ENCODE data around the gene CDK14. TPM values are rescaled to one million over a fixed set of nuclear protein-coding genes. Genes with fewer than 3 reads are reported as not detected.

Gene CDK14
- total and polyA plus RNA-seq, 2 of the 8 experiments (the other 6 are each of a cell fraction or from before 2014, with no cell fraction given) = 5.5 to 47.3 TPM

DNA sequence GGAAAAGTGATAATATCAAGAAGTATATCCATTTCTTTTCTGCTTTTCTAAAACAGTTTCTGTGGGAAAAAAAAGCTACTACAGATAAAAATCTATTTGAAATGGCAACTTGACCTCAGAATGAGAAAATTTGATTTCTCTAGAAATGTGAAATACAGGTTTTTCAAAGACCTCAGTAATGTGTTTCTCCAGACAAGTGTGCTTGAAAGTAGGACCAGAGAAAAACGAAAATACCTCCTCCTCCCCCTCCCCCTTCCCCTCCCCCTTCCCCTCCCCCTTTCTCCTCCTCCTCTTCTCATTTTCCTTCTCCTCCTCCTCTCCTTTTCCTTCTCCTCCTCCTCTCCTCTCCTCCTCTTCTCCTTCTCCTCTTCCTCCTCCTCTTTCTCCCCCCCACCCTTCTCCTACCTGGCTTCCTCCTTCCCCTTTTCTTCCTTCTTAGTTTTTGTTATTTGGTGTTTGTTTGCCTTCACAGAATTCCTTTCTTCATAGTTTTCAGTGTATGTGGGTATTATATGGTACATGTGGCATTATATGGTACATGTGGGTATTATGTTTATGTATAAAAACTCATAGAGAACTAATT, 179.4 kb downstream of the CDK14 start:
- no peak overlapping the region for H3K23ac ChIP-seq (ENCODE audit: insufficient read length)
- H2BK20ac ChIP-seq (ENCODE audit: low read length) = no peak overlapping the region
- no peak overlapping the region for H2BK15ac ChIP-seq (ENCODE audit: low read length)
- no peak overlapping the region for H3K4ac ChIP-seq (replicated peaks; ENCODE audit: insufficient read length, low read depth, low read length)
- no peak overlapping the region for H3K4me3 ChIP-seq (ENCODE audit: extremely low read depth in 1 of 4, insufficient read depth in 2 of 4, low read depth in 3 of 4, low read length in 4 of 4)
- H3K23me2 ChIP-seq (ENCODE audit: low read depth, low read length) = no peaks in the 10 kb centered on the region
- no peaks in the 10 kb centered on the region for H3K27me3 ChIP-seq (replicated peaks in 1 of 4; ENCODE audit: control insufficient read depth in 3 of 4, extremely low read depth in 1 of 4, insufficient read depth in 3 of 4, low read length in 3 of 4)
- H2AK5ac ChIP-seq (ENCODE audit: low read depth, low read length) = no peak overlapping the region
- H3K4me2 ChIP-seq (ENCODE audit: insufficient read depth in 1 of 2, low read depth in 2 of 2, low read length in 2 of 2) = no peak overlapping the region
- H3K18ac ChIP-seq (ENCODE audit: extremely low read depth, low read length) = no peak overlapping the region
- CTCF ChIA-PET (ENCODE audit: partially characterized antibody) = no interaction called here
- H3K4me1 ChIP-seq (replicated peaks in 1 of 4; ENCODE audit: control insufficient read depth in 3 of 4, insufficient read depth in 4 of 4, low read length in 3 of 4) = no peaks in the 10 kb centered on the region
- H4K20me1 ChIP-seq (replicated peaks in 1 of 2; ENCODE audit: control insufficient read depth in 1 of 2, insufficient read depth in 2 of 2, low read length in 2 of 2) = no peaks in the 10 kb centered on the region
- no peak overlapping the region for H3K27ac ChIP-seq (ENCODE audit: low read depth, low read length)
- DNase-seq (ENCODE audit: low read depth in 1 of 2, low spot score in 2 of 2) = no peak
- H4K8ac ChIP-seq (ENCODE audit: extremely low read depth, insufficient read depth, low read length) = no peak overlapping the region
- H2AFZ ChIP-seq (ENCODE audit: low read length) = no peak overlapping the region
- H2BK5ac ChIP-seq (ENCODE audit: low read depth, low read length) = no peak overlapping the region
- H3K9me3 ChIP-seq (ENCODE audit: insufficient read depth in 2 of 2, low read depth in 1 of 2, low read length in 1 of 2) = no peaks in the 10 kb centered on the region
- H4K91ac ChIP-seq (replicated peaks; ENCODE audit: insufficient read length, low read length) = no peak overlapping the region
- no peaks in the 10 kb centered on the region for H3K36me3 ChIP-seq (ENCODE audit: control insufficient read depth in 2 of 4, insufficient read depth in 4 of 4, low read length in 3 of 4)
- no peaks in the 10 kb centered on the region for H3K79me1 ChIP-seq (ENCODE audit: low read depth, low read length)
- no peak overlapping the region for H3K56ac ChIP-seq (replicated peaks; ENCODE audit: insufficient read length, low read depth, low read length)
- H3K79me2 ChIP-seq (ENCODE audit: control insufficient read depth in 1 of 2, insufficient read depth in 2 of 2, low read length in 2 of 2) = no peaks in the 10 kb centered on the region
- FAIRE-seq = no peak
- POLR2A ChIA-PET (ENCODE audit: partially characterized antibody) = no interaction called here
- H3K9ac ChIP-seq (replicated peaks in 1 of 4; ENCODE audit: extremely low read depth in 1 of 4, low read depth in 3 of 4, low read length in 3 of 4) = no peak overlapping the region
- H2BK120ac ChIP-seq (replicated peaks; ENCODE audit: low read depth, low read length) = no peak overlapping the region
- no peak overlapping the region for H3K14ac ChIP-seq (ENCODE audit: insufficient read length)
- no peak overlapping the region for H4K5ac ChIP-seq (ENCODE audit: insufficient read length, low read depth, low read length)
- H2BK12ac ChIP-seq (ENCODE audit: low read depth, low read length) = no peak overlapping the region
- no CpG with 5 or more reads among the region's 1 CpG for WGBS, 2 experiments (ENCODE audit: extremely low coverage in 1 of 2, insufficient coverage in 1 of 2, insufficient read length in 1 of 2, insufficient replicate concordance in 2 of 2, low coverage in 1 of 2, low lambda C conversion rate in 2 of 2, missing lambda C conversion rate in 1 of 2)
